Measurements from ENCODE around the gene APOA4. TPM values are rescaled to one million over a fixed set of nuclear protein-coding genes. Genes with fewer than 3 reads are reported as not detected.

APOA4 gene
- not detected in 2 replicates for total RNA-seq

GRCh38 chr11:116823031-116823843 lies at the start of gene APOA4:
APOA4 (minus strand) TSS chr11:116823304; CDS start chr11:116823191, 113 bp downstream.

GRCh38 chr11:116837231-116838091 lies 14.4 kb upstream of the APOA4 start, which contains the start of gene APOA1:
APOA1 (minus strand) TSS chr11:116837622; CDS start chr11:116837387, 235 bp downstream.

GRCh38 chr11:116829525-116830183 lies 6.5 kb upstream of the APOA4 start, which contains the start of gene APOC3:
APOC3 (plus strand) TSS chr11:116829907; CDS start chr11:116830583, 676 bp downstream.

GRCh38 chr11:116791813-116792143 lies 31.3 kb downstream of the APOA4 start, which contains the start of gene APOA5:
APOA5 (minus strand) TSS chr11:116791879; CDS start chr11:116791860, 19 bp downstream.

GRCh38 chr11:116787786-116788486 lies 35.2 kb downstream of the APOA4 start, which contains the start of gene ZPR1:
ZPR1 (minus strand) TSS chr11:116788023; CDS start chr11:116787990, 33 bp downstream.

GRCh38 chr11:116772443-116773202 lies 50.5 kb downstream of the APOA4 start, which contains the start of gene BUD13:
BUD13 (minus strand) TSS chr11:116772987; CDS start chr11:116772964, 23 bp downstream.

Other genes with a start within 250 kb of the APOA4 start
- 12.3 and 17.2 TPM in 2 replicates for gene BUD13, start 50.3 kb downstream of the APOA4 start, total RNA-seq
- gene ZPR1, start 35.3 kb downstream of the APOA4 start, total RNA-seq: 33.1 and 34.7 TPM in 2 replicates
- gene APOA5, start 31.4 kb downstream of the APOA4 start, total RNA-seq: not detected in 2 replicates
- not detected in 2 replicates for gene APOC3, start 6.6 kb upstream of the APOA4 start, total RNA-seq
- not detected in 2 replicates for gene APOA1, start 14.3 kb upstream of the APOA4 start, total RNA-seq